ENCODE data around the gene SYCP2.

SYCP2 gene

DNA sequence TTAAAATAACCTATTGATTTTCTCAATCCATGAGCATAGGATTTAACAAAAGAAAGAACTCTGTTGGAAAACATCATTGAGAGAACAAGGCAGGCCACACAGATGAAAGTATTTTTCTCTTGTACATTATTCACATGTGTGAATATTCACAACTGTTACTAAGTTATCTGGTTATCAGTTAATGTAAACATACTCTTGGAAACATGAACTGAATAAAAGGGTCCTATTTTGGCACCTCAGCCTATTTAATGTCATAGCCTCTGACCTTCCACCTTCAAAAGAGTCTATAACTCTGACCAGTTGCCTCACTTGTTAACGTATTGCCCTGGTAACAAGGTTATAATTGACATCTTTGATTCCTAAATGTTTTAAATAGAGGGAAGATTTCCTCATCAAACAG, 8.1 kb downstream of the SYCP2 start:
- intact Hi-C loops (cut with DNase I; ENCODE audit: low total_unique reads) = no loop called here
- no peaks in the 10 kb centered on the region for H3K27me3 ChIP-seq
- no peak overlapping the region for H3K27ac ChIP-seq
- H3K4me1 ChIP-seq = no peaks in the 10 kb centered on the region
- no peak for DNase-seq
- TF ChIP-seq, protein P1, sequence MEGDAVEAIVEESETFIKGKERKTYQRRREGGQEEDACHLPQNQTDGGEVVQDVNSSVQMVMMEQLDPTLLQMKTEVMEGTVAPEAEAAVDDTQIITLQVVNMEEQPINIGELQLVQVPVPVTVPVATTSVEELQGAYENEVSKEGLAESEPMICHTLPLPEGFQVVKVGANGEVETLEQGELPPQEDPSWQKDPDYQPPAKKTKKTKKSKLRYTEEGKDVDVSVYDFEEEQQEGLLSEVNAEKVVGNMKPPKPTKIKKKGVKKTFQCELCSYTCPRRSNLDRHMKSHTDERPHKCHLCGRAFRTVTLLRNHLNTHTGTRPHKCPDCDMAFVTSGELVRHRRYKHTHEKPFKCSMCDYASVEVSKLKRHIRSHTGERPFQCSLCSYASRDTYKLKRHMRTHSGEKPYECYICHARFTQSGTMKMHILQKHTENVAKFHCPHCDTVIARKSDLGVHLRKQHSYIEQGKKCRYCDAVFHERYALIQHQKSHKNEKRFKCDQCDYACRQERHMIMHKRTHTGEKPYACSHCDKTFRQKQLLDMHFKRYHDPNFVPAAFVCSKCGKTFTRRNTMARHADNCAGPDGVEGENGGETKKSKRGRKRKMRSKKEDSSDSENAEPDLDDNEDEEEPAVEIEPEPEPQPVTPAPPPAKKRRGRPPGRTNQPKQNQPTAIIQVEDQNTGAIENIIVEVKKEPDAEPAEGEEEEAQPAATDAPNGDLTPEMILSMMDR (IDR thresholded peaks at IDR 0.05) = no peak
- no peaks in the 10 kb centered on the region for H3K36me3 ChIP-seq
- no peaks in the 10 kb centered on the region for H3K9me3 ChIP-seq
- no peak overlapping the region for H3K4me3 ChIP-seq

DNA sequence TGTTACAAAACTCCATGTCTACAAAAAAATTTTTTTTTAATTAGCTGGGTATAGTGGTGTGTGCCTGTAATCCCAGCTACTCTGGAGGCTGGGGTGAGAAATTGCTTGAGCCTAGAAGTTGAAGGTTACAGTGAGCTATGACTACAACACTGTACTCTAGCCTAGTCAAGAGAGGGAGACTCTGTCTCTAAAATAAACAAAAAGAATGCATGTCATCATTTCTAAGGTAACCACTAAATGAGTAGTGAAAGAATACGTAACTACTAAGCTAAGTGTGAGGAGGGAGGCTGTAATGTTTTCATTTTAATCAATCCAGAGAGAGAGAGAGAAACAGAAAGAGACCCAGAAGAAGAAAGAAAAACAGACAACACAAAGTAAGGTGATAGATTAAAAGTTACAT, 9.9 kb downstream of the SYCP2 start:
- intact Hi-C loops (cut with DNase I; ENCODE audit: low total_unique reads) = no loop called here
- H3K27ac ChIP-seq = no peak overlapping the region
- no peaks in the 10 kb centered on the region for H3K4me1 ChIP-seq
- H3K9me3 ChIP-seq = no peaks in the 10 kb centered on the region
- no peak for DNase-seq
- TF ChIP-seq, protein P1 (IDR thresholded peaks at IDR 0.05) = no peak
- no peak overlapping the region for H3K4me3 ChIP-seq
- no peaks in the 10 kb centered on the region for H3K27me3 ChIP-seq
- no peaks in the 10 kb centered on the region for H3K36me3 ChIP-seq

DNA sequence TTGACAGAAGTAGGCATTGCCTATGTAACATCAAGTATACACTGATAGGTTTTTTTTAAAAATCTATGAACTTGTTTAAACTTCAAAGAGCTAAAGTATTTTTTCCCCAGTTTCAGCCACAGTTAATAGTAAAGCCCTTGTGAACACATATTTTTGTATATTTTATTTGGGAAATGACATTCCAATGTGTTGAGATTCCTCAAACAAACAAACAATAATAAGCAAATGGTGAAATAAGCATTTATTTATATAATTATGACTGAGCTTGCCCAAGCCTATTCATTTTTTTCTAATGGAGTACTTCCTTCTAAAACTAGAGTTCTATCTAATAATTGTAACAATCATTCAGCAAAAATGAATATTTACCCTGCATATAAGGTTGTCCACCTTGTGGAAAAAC, 12.5 kb downstream of the SYCP2 start:
- no peaks in the 10 kb centered on the region for H3K4me1 ChIP-seq
- DNase-seq = no peak
- no peak overlapping the region for H3K4me3 ChIP-seq
- intact Hi-C loops (cut with DNase I; ENCODE audit: low total_unique reads) = no loop called here
- no peaks in the 10 kb centered on the region for H3K36me3 ChIP-seq
- H3K27me3 ChIP-seq = no peaks in the 10 kb centered on the region
- no peaks in the 10 kb centered on the region for H3K9me3 ChIP-seq
- H3K27ac ChIP-seq = no peak overlapping the region
- TF ChIP-seq, protein P1 (IDR thresholded peaks at IDR 0.05) = no peak

DNA sequence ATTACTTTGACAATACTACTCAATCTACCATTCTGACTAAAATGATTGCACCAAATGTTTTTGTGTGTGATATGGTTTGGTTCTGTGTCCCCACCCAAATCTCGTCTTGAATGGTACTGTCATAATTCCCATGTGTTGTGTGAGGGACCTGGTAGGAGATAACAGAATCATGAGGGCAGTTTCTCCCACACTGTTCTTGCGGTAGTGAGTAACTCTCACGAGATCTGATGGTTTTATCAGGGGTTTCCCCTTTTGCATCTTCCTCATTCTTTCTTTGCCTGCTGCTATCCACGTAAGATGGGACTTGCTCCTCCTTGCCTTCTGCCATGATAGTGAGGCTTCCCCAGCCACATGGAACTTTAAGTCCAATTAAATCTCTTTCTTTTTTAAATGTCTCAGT, 20.8 kb downstream of the SYCP2 start:
- intact Hi-C loops (cut with DNase I; ENCODE audit: low total_unique reads) = no loop called here
- H3K27ac ChIP-seq = no peak overlapping the region
- no peaks in the 10 kb centered on the region for H3K27me3 ChIP-seq
- TF ChIP-seq, protein P1 (IDR thresholded peaks at IDR 0.05) = no peak
- no peaks in the 10 kb centered on the region for H3K36me3 ChIP-seq
- H3K4me3 ChIP-seq = no peak overlapping the region
- no peaks in the 10 kb centered on the region for H3K4me1 ChIP-seq
- H3K9me3 ChIP-seq = no peaks in the 10 kb centered on the region
- DNase-seq = no peak

DNA sequence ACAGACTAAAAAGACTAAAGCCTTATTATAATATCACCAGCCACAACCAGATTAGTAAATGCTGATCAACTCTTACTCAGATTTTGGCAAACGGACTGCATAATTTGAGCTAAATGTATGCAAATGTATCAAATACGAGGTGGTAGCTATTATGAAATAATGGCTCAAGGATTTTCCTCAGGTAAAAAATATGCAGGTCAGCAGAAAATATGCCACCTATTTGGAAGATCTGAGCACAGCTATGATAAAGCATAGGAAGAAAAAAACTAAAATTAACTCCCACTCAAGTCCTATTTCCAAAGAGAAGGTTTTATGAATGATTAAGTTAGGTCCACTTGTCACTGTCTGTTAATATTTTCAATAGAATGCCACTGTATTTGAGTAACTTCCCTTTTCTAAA, 22.4 kb downstream of the SYCP2 start:
- Histone ChIP-seq H3K27ac (no peak overlapping the region), H3K27me3 (no peaks in the 10 kb centered on the region), H3K36me3 (no peaks in the 10 kb centered on the region), H3K4me1 (no peaks in the 10 kb centered on the region), H3K9me3 (no peaks in the 10 kb centered on the region), H3K4me3 (no peak overlapping the region)
- intact Hi-C loops (cut with DNase I; ENCODE audit: low total_unique reads) = no loop called here
- no peak for DNase-seq
- TF ChIP-seq, protein P1 (IDR thresholded peaks at IDR 0.05) = no peak

DNA sequence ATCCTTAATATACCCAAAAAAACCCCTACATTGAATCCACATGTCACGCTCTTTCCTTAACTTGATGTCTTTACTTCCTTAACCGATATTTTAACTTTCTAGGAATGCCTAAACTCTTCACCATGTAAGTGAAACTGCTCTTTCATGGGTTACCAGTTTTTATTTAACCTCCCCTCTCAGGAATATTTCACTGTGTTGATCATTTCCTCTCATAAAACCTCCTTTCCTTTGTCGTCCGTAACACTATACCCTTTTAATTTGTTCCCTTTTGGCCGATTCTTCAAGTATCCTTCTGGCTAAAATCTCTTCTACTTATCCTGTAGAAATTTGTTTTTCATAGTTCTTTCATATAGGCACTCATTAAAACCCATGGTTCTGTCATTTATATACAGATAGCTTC, 24.6 kb downstream of the SYCP2 start:
- DNase-seq = no peak
- TF ChIP-seq, protein P1 (IDR thresholded peaks at IDR 0.05) = no peak
- no peaks in the 10 kb centered on the region for H3K36me3 ChIP-seq
- intact Hi-C loops (cut with DNase I; ENCODE audit: low total_unique reads) = no loop called here
- H3K4me1 ChIP-seq = no peaks in the 10 kb centered on the region
- H3K27me3 ChIP-seq = no peaks in the 10 kb centered on the region
- no peak overlapping the region for H3K27ac ChIP-seq
- H3K4me3 ChIP-seq = no peak overlapping the region
- H3K9me3 ChIP-seq = no peaks in the 10 kb centered on the region
